GM19043 (cell line): Measurements from ENCODE around the gene PAFAH1B1.
"Not testable (repeated sequence)": the region's sequence is repeated elsewhere in the genome, so short reads cannot be mapped to it uniquely, and the experiment has no call there.

ENCODE experiments used
- ATAC-seq: cut with Tn5 transposase; IDR thresholded peaks from one replicate; pipeline ENCODE4 v1.9.1; 2021; ENCODE audit warnings: low read depth; ENCODE audit not compliant: unreplicated experiment

The PAFAH1B1 gene

GRCh38 chr17:2631211-2631610, 37.8 kb downstream of the PAFAH1B1 start:
- ATAC-seq = no peak

- no peak for ATAC-seq
Observed at GRCh38 chr17:2634361-2634960, 41.0 kb downstream of the PAFAH1B1 start.

GRCh38 chr17:2635241-2635640, 41.8 kb downstream of the PAFAH1B1 start:
- ATAC-seq = no peak

GRCh38 chr17:2635675-2636074, 42.2 kb downstream of the PAFAH1B1 start:
- ATAC-seq = no peak

GRCh38 chr17:2636169-2636930, 42.9 kb downstream of the PAFAH1B1 start:
- ATAC-seq = no peak

GRCh38 chr17:2637422-2637821, 44.0 kb downstream of the PAFAH1B1 start:
- ATAC-seq = no peak

GRCh38 chr17:2644971-2645370, 51.5 kb downstream of the PAFAH1B1 start:
- ATAC-seq = no peak

- no peak for ATAC-seq
Observed at GRCh38 chr17:2647957-2648356, 54.5 kb downstream of the PAFAH1B1 start.

GRCh38 chr17:2649191-2649590, 55.7 kb downstream of the PAFAH1B1 start:
- ATAC-seq = no peak

GRCh38 chr17:2652911-2653310, 59.5 kb downstream of the PAFAH1B1 start:
- not testable (repeated sequence) for ATAC-seq

- ATAC-seq = no peak
Observed at GRCh38 chr17:2655546-2655945, 62.1 kb downstream of the PAFAH1B1 start.

- ATAC-seq = no peak
Observed at GRCh38 chr17:2656283-2656682, 62.8 kb downstream of the PAFAH1B1 start.

- ATAC-seq = not testable (repeated sequence)
Observed at GRCh38 chr17:2659337-2659736, 65.9 kb downstream of the PAFAH1B1 start.

GRCh38 chr17:2660410-2660809, 67.0 kb downstream of the PAFAH1B1 start:
- not testable (repeated sequence) for ATAC-seq

GRCh38 chr17:2672026-2672425, 78.6 kb downstream of the PAFAH1B1 start:
- no peak for ATAC-seq

GRCh38 chr17:2679247-2679646, 85.8 kb downstream of the PAFAH1B1 start:
- not testable (repeated sequence) for ATAC-seq

- ATAC-seq = no peak
Observed at GRCh38 chr17:2680961-2681360, 87.5 kb downstream of the PAFAH1B1 start.

GRCh38 chr17:2681650-2682049, 88.2 kb downstream of the PAFAH1B1 start:
- ATAC-seq = no peak

- ATAC-seq = no peak
Observed at GRCh38 chr17:2682176-2682938, 88.9 kb downstream of the PAFAH1B1 start.

- no peak for ATAC-seq
Observed at GRCh38 chr17:2683912-2684311, 90.5 kb downstream of the PAFAH1B1 start.

- ATAC-seq = no peak
Observed at GRCh38 chr17:2684549-2684948, 91.1 kb downstream of the PAFAH1B1 start.
